KBM-7 (cell line): Measurements from ENCODE around the gene HES1.
"Not testable (repeated sequence)": the region's sequence is repeated elsewhere in the genome, so short reads cannot be mapped to it uniquely, and the experiment has no call there.

ENCODE experiments used
- DNase-seq: peaks from one replicate; pipeline ENCODE4 v3.0.0-alpha.2; 2015
- in situ Hi-C: fragments of 300-500 bp; cut with MboI; formaldehyde crosslinking; loops from 2 replicates; pipeline ENCODE4 v1.14.3; 2020; ENCODE audit warnings: low sequenced_read_pairs, low pct_unique_long_range_greater_than_20kb, mixed read lengths

HES1 gene

DNA sequence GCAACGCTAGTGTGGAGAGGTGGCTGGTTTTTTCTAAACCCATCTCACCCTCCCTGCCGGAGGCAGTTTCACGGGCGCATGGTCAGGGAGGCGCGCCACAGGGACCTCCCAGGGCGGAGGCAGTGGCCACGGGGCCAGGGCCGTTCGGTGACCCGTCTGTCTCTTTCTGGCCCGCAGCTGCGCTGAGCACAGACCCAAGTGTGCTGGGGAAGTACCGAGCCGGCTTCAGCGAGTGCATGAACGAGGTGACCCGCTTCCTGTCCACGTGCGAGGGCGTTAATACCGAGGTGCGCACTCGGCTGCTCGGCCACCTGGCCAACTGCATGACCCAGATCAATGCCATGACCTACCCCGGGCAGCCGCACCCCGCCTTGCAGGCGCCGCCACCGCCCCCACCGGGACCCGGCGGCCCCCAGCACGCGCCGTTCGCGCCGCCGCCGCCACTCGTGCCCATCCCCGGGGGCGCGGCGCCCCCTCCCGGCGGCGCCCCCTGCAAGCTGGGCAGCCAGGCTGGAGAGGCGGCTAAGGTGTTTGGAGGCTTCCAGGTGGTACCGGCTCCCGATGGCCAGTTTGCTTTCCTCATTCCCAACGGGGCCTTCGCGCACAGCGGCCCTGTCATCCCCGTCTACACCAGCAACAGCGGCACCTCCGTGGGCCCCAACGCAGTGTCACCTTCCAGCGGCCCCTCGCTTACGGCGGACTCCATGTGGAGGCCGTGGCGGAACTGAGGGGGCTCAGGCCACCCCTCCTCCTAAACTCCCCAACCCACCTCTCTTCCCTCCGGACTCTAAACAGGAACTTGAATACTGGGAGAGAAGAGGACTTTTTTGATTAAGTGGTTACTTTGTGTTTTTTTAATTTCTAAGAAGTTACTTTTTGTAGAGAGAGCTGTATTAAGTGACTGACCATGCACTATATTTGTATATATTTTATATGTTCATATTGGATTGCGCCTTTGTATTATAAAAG lies 1.8 kb downstream of the HES1 start:
- in situ Hi-C loops = no loop called here
- DNase-seq = no peak

DNA sequence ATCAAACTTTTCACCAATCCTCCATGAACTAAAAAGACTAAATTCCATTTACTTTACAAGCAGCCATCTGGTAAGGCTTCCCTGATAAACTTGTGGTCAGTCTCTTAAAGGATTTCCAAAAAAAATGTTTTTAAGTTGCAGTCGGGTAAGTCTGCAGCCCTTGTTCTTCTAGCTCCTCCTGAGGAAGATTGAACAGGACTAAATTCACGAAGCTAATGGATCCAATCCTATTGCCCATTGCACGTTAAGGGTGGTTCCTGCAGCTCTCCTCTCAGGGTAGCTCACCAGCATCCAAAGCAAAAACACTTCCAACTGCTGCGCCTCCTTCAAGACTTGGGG lies 2.8 kb downstream of the HES1 start:
- in situ Hi-C loops = no loop called here
- DNase-seq = no peak

DNA sequence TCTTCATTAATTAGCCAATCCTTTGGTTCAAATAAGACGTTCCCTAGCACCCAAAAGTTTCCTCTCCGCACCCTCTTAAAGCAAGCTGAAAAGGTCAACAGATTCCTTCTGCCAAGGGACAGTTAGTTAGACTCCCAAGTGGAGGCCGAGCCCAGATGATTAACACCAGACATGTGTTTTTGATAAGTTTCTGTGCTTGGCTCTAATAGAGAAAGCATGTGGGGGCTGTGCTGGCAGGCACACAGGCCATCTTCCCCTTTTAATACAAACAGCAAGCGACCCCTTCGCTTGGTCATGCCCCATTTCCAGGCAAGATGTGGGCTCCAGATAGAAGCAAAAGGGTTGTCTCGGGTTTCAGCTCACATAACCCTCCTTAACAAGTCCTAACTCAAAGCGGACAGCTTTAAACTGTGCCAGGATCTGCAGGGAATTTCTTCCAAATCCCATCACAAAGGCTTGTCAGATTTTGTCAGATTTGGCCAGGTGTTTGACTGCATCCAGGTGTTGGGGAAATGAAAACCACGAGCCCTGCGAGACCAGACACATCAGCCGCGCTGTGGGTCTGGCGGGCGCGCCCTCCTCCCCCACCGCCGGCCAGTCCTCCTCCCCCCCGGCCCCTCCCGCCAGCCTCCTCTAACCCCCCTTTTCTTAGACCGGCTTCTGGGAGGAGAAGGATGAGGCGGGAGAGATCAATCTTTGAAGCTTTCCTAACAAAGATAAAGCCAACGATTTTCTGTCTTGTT lies 3.3 kb downstream of the HES1 start:
- in situ Hi-C loops = no loop called here
- peak; percentile 84 for DNase-seq

DNA sequence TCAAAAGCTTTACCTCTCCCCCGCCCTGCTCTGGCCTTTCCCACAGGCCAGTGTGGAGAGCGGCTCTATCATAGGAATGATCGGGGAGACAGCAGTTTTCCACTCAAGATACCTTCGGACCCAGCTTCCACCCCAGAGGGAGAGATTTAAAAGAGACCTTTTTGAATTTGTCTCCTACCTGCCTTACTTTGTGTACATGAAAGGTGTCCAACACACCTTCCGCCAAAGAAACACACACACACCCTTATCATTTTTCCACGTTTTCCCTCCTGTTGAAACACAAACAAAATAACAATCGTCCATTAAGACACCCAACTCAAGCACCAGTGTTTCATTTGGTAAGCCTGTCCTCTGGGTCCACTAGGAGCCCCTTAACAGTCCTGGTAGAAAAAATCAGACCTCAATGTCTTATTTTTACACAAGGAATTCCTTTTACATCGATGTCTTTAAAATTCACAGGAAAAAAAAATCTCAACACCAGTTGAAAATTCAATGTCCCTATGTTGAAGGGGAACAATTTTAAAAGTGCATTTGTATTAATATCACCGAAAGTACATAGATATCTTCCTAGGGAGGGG lies 4.0 kb downstream of the HES1 start:
- DNase-seq = peak; percentile 19
- in situ Hi-C loops = no loop called here

DNA sequence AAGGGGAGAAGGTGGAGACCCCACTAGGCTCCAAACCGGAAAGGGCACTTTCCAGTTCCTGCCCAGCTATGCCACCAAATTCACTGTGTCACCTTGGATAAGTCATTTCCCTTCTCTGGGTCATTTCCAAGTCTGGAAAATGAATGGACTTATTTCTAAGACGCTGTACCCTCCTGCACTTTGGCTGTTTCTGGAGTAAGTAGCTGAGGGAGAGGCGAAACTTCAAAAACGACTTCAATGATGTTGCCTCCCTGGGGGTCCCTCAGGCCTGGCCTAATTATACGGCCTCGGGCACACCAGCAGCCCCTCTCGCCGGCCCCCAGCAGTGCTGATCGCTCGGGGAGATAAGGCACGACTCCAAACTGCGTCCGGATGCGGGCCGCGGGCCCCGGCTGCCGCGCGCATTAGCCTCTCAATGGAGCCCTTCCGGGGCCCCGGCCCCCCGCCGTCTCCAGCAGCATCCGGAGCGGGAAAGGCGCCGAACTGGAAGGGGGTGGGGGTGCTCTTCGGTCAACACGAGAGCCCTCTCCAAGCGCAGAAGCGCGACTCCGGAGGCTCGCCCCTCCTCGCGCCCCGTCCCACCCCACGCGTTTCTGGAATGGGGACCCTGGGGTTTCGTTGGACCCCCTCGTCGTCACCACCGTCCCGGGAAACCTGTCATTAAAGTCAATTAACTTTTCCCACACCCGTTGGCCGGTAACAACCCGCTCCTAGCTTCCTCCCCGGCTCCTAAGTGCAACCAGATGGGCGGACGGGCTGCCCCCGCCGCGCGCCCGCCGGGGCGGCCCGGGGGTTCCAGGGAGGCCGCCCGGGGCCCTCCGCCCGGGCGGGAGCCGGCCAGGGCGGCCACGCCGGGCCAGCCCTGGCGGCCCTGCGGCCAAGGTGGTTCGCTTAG lies 4.8 kb downstream of the HES1 start:
- in situ Hi-C loops = no loop called here
- DNase-seq = peak; percentile 53

DNA sequence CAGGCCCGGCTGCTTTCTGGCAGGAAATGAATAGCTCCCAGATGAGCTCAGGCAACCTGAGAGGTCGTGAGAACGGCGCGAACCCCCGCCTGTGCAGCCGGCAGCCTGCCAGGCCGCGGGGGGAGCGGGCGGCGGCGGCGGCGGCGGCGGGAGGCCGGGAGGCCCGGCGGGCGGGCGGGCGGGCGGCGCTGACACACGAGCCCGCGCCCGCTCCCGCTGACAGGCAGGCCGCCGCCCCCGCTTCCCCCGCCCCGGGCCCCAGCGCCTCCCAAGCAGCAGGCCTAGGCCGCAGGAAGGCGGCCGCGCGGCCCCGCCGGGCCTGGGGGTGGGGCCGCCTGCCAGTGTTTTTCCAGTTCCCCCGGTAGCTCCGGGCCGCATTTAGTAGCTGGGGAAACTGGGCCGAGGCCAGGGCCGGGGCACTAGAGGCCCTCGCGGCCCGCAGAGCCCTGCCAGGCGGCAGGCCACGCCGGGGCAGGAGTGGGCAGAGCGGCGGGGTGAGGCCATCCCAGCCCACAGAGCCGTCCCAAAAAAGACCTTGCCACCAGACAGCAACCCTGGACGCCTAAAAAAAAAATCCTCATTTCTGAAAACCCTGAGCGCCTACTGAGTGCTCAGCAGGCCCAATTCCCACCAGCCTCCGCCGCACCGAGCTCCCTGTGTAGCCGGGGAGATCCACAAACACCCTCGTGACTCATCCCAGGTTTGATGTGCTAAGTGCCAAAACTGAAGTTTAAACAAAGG lies 5.6 kb downstream of the HES1 start:
- DNase-seq = peak; percentile 87

DNA sequence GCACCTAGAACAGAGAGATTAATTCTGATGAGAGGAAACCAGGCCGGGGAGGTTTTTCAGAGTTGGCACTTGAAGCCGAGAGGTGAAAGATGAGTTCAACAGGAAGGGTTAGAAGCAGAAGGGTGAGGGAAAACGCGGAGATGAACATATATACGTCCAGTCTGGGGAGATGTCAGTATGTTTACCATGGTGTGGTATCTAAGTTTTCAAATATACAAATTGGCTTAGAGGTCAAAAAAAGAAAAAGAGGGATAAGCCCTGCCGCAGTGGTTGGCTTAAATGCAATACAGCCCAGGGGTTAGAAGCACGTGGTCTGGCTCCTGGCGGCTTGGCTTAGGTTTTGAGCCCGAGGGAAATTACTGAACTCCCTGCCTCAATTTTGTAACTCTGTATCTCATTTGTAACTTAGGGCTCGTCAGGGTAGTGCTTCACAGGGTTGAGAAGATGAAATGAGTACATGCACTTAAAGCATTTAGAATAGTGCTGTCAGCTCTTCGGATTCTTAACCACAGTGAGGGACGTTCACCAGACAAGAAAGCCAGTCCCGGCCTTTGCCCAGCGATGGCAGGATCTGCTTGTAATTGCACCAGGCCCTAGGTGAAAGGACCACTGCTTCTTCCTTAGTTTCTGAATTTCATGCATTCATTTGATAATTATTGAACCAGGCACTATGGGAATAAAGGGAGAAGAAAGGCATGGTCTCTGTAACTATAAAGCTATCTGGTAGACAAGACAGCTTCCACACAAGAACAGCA lies 6.4 kb downstream of the HES1 start:
- in situ Hi-C loops = no loop called here
- no peak for DNase-seq

More for the DNA sequence above, 5.6 kb downstream of the HES1 start:
- in situ Hi-C loops = no loop called here

DNA sequence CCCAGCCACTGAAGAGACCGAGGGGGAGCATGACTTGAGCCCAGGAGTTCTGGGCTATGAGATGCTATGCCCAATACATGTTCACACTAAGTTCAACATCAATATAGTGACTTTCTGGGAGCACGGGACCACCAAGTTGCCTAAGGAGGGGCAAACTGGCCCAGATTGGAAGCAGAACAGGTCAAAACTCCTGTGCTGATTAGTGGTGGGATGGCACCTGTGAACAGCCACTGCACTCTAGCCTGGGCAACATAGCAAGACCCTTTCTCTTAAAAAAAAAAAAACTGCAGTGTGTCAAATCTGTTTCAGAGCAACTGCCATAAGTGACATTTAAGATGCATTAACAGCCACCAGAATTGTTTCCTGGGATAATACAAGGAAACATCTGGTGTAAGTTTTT lies 9.8 kb downstream of the HES1 start:
- in situ Hi-C loops = no loop called here
- DNase-seq = no peak

DNA sequence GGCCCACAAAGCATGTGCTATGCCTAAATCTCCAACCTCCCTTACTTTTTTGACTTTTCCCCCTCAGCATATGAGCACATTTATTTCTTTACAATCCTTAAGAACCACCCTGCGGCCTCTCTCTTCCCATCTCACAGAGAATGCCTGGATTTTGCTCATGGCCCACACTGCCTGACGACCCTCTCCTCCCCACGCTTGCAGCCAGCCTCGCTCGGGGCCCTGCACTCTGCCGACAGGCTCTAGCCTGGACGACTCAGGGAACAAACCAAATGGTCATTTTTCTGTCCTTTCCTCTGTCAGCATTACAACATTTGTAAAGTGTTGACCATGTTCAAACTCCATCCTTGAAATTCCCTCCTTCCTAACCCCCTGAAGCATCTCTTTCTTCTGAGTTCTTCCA lies 11.7 kb downstream of the HES1 start:
- DNase-seq = no peak
- in situ Hi-C loops = no loop called here

DNA sequence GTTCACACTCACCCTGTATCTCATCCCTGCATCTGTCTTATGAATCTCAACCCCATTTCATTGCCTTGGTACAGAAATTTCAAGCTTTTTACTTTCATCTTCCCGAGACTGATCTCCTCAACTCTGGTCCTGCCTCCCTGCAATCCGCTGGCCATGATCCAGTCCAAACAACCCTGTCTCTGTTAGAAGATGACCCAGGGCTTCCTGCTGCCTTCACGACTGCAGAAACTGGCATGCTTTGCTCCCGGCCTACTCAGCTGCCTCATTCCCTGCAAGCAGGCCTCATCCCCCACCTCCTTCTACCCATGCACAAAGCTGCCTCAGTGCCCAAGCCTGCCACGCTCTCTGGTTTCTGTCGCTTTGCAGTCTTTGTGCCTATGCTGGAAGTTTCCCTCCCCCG lies 12.4 kb downstream of the HES1 start:
- DNase-seq = no peak
- in situ Hi-C loops = no loop called here

DNA sequence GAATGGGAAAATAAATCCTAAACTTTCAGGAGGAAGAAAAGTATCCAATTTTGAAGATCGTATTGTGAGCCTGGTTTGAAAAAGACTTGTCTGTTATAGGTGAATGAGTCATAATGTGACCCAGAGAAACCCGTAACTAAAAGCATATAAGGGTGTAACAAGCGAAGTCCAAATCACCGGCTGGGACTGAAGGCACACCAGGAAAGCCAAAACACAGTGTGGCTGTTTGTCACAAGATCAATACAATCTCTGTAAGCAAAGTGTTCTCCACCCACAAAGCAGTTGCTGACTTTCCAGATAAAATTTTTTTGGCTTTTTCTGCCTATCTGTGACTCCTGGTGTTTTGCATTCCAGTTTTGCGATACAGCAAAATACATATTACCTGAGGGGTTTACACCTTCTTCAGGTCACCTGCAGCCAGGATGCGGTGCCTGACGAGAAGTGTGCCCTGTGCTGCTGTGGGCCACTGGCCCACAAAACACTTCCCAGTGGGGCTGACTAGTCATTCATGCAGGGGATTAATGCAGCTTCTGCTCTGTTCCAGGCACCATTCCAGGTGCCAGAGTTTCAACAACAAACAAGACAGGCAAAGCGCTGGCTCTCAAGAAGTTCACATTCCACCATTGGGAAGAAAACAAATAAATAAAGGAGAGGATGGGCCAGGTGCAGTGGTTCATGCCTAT lies 14.4 kb downstream of the HES1 start:
- in situ Hi-C loops = no loop called here
- DNase-seq = no peak

DNA sequence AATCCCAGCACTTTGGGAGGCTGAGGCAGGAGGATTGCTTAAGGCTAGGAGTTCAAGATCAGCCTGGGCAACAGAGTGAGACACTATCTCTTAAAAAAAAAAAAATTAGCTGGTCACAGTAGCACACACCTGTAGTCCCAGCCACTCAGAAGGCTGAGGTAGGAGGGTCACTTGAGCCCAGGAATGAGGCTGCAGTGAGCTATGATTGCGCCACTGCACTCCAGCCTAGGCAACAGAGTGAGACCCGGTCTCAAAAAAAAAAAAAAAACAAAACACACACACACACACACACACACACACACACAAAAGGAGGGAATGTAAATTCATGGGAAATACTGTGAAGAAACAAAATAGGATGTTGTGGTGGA lies 15.0 kb downstream of the HES1 start:
- in situ Hi-C loops, DNase-seq: not testable (repeated sequence)

DNA sequence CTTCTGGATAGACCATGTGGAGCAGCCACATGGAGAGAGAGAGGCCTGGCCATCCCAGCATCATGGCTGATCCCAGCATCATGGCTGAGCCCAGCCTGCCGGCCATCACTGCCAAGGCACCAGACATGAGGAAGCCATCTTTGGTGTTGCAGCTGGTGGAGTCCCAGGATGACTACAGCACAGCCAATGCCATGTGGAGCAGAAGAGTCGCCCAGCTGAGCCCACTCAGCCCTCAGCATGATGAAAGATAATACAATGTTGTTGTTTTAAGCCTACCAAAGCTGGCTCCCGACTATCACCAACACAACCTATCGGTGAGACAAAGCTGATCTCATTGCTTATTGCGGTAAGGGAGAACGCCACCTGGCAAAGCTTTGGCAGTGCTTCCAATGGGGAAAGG lies 18.4 kb downstream of the HES1 start:
- no peak for DNase-seq
- in situ Hi-C loops = no loop called here

DNA sequence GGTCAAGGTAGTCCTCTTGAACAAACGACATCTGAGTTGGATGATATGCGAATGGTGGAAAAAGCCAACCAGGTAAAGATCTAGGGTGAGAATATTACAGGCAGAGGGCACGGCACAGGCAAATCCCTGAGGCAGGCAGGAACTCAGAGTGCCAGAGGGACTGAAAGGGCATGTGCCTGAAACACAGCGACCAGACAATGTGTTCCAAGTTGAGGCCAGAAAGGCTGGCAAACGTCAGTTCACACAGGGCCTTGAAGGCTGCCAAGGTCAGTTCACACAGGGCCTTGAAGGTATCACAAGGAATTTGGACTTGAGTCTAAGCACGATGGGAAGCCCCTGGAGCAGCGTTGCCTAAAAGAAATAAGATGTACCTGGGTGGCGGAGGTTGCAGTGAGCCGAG lies 20.1 kb downstream of the HES1 start:
- no peak for DNase-seq
- in situ Hi-C loops = no loop called here

DNA sequence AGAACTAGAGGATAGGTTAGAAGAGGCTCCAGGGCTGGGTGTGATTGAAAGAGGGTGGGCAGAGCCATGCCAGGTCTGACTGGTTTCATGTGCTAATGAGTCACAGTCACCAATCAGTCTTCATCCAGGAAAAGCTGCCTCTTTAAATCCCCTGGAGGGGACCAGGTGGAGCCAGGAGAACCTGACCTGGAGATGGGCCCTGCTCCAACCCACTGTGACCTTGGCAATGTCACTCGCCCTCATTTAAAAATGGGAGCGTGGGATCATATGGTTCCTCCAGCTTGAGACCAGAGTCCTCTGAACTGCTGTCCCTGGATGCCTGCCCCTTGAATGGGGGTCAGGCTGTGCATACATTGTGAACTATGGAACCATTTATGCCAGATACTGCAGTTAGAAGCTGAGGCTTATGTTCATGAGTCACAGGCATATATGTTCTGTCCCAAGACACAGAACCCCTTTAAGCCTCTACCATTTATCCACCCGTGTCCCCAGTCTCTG lies 23.0 kb downstream of the HES1 start:
- in situ Hi-C loops = no loop called here
- no peak for DNase-seq

DNA sequence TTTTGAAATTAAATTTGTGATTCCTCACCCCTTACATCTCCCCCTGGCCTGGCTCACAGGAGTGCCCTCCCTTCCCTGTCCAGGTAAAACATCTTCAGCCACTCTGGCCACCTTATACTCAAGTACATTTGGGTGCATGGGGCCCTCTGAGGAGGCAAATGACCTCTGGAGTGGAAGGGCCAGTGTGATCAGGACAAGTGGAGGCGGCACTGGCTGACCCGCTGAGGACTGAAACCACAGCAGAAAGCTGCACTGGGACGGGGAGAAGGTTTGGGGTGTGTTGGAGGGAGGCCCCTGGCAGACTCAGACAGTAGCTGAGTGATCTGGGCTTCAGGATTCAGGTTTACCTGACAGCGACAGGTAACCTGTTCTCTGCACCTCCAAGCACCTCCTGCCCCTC lies 24.2 kb downstream of the HES1 start:
- DNase-seq = no peak
- in situ Hi-C loops = no loop called here
